B cell (primary cell): ENCODE results near the gene CEP55. TPM values are rescaled to one million over a fixed set of nuclear protein-coding genes. Genes with fewer than 3 reads are reported as not detected.

Source experiments
- ATAC-seq: fragments of 200-7000 bp; cut with Tn5 transposase; one replicate; pipeline ENCODE4 v1.10.0; 2021; ENCODE audit warnings: low read depth, mild to moderate bottlenecking, moderate number of reproducible peaks, moderate library complexity
- CTCF ChIA-PET: fragments of 350-600 bp; sonication (Branson Sonifier 250); formaldehyde crosslinking; loops from one replicate; lab custom pipeline; 2021; ENCODE audit warnings: antibody characterized with exemption, inconsistent platforms; lab: Charles Lee
- POLR2A ChIA-PET: fragments of 350-600 bp; sonication (Branson Sonifier 250); formaldehyde crosslinking; loops from one replicate; lab custom pipeline; 2021; ENCODE audit warnings: antibody characterized with exemption; lab: Charles Lee
- DNase-seq: peaks from one replicate; pipeline ENCODE4 v3.0.0; 2013
- H2AFZ ChIP-seq: 2 replicates; pipeline ENCODE4 v1.6.1; 2012; ENCODE audit warnings: mild to moderate bottlenecking, low read depth, low read length; ENCODE audit not compliant: insufficient read depth, poor library complexity, severe bottlenecking
- H3K27ac ChIP-seq, 2 donors: 1 replicate in 1 of 2; 2 replicates in 1 of 2; pipeline ENCODE4 v1.5.1; 2012 to 2013; ENCODE audit warnings: low read length in 2 of 2, mild to moderate bottlenecking in 2 of 2, moderate library complexity in 1 of 2
- H3K27me3 ChIP-seq, 4 experiments: fragments of 200-600 bp in 1 of 4; sonication (generic) in 1 of 4; replicated peaks in 1 of 4; 1 replicate in 2 of 4; 2 replicates in 2 of 4; pipeline versions ENCODE4 v1.6.1 to v1.7.0; 2013 to 2016; ENCODE audit warnings: low read length in 3 of 4, mild to moderate bottlenecking in 2 of 4, mixed read lengths in 1 of 4, moderate library complexity in 1 of 4; ENCODE audit not compliant: insufficient read depth in 4 of 4, control insufficient read depth in 3 of 4; ENCODE audit errors: control extremely low read depth in 1 of 4
- H3K36me3 ChIP-seq, 2 experiments: replicated peaks in 1 of 2; 1 replicate in 1 of 2; 2 replicates in 1 of 2; pipeline versions ENCODE4 v1.6.1 to v1.7.1; 2013; ENCODE audit warnings: low read length in 1 of 2; ENCODE audit not compliant: insufficient read depth in 2 of 2, control insufficient read depth in 1 of 2; ENCODE audit errors: control extremely low read depth in 1 of 2, extremely low read depth in 1 of 2
- H3K4me1 ChIP-seq, 2 donors: fragments of 200-600 bp in 1 of 2; sonication (generic) in 1 of 2; 1 replicate in 1 of 2; 2 replicates in 1 of 2; pipeline versions ENCODE4 v1.5.1 to v1.6.1; 2013 to 2017; ENCODE audit warnings: low read length in 2 of 2; ENCODE audit not compliant: control insufficient read depth in 2 of 2, insufficient read depth in 2 of 2
- H3K4me2 ChIP-seq: replicated peaks from 2 replicates; pipeline ENCODE3; 2012; ENCODE audit warnings: mild to moderate bottlenecking, low read depth, low read length; ENCODE audit not compliant: poor library complexity, severe bottlenecking
- H3K4me3 ChIP-seq, 5 experiments: fragments of 200-600 bp in 1 of 5; sonication (generic) in 1 of 5; 1 replicate in 3 of 5; 2 replicates in 2 of 5; pipeline versions ENCODE4 v1.5.1 to v1.7.0; 2011 to 2016; ENCODE audit warnings: low read length in 4 of 5, mild to moderate bottlenecking in 4 of 5, low read depth in 2 of 5, control low read depth in 1 of 5, moderate library complexity in 1 of 5; ENCODE audit not compliant: insufficient read depth in 1 of 5; ENCODE audit errors: control extremely low read depth in 1 of 5, extremely low read depth in 1 of 5
- H3K79me2 ChIP-seq: fragments of 200-600 bp; sonication (generic); one replicate; pipeline ENCODE4 v1.6.0; 2016; ENCODE audit warnings: low read length; ENCODE audit not compliant: control insufficient read depth, insufficient read depth
- H3K9ac ChIP-seq: fragments of 200-600 bp; sonication (generic); 2 replicates; pipeline ENCODE4 v1.6.1; 2017; ENCODE audit warnings: mild to moderate bottlenecking, low read length, moderate library complexity
- H3K9me3 ChIP-seq, 3 donors: one replicate each; pipeline versions ENCODE4 v1.6.1 to v1.7.1; 2013; ENCODE audit warnings: low read length in 2 of 3; ENCODE audit not compliant: control insufficient read depth in 2 of 3, insufficient read depth in 1 of 3; ENCODE audit errors: control extremely low read depth in 1 of 3
- H4K20me1 ChIP-seq: 2 replicates; pipeline ENCODE4 v1.6.0; 2012; ENCODE audit warnings: mild to moderate bottlenecking, low read length; ENCODE audit not compliant: insufficient read depth, control insufficient read depth, poor library complexity, severe bottlenecking
- H3K27ac Mint-ChIP-seq: one replicate; pipeline ENCODE4 v1.8.0; 2021; ENCODE audit warnings: mixed read lengths
- H3K27me3 Mint-ChIP-seq: one replicate; pipeline ENCODE4 v1.8.0; 2021; ENCODE audit warnings: mixed read lengths
- H3K4me1 Mint-ChIP-seq: one replicate; pipeline ENCODE4 v1.8.0; 2021; ENCODE audit warnings: mixed read lengths
- H3K4me3 Mint-ChIP-seq: one replicate; pipeline ENCODE4 v1.8.0; 2021; ENCODE audit warnings: mixed read lengths
- H3K9me3 Mint-ChIP-seq: one replicate; pipeline ENCODE4 v1.8.0; 2022; ENCODE audit warnings: mixed read lengths; ENCODE audit not compliant: insufficient read depth
- CTCF ChIP-seq: fragments of 200-600 bp; IDR thresholded peaks from one replicate; pipeline ENCODE4 v1.8.0; 2022; ENCODE audit warnings: antibody characterized with exemption, mild to moderate bottlenecking
- EZH2 ChIP-seq: IDR thresholded peaks from 2 replicates; pipeline ENCODE4 v1.6.1; 2012; ENCODE audit warnings: borderline replicate concordance, low read depth, mild to moderate bottlenecking, moderate library complexity, low read length; ENCODE audit not compliant: insufficient read depth, poor library complexity, severe bottlenecking
- WGBS: methylation state at CpG from one replicate; pipeline ENCODE4 v1.1.5; 2013; ENCODE audit warnings: missing lambda C conversion rate; ENCODE audit not compliant: insufficient coverage; 5-methylcytosine and 5-hydroxymethylcytosine counted together
- intact Hi-C: fragments of 100-400 bp; cut with micrococcal nuclease; formaldehyde crosslinking; loops from one replicate; pipeline ENCODE4 v1.10.0; 2022
- polyA plus RNA-seq: library from polyadenylated mRNA; depleted of rRNA; stranded (reverse); fragments of >200 nt; gene quantifications from 2 replicates; pipeline ENCODE4 v1.2.3, GENCODE V29; 2012
- total RNA-seq, 2 donors: library from RNA; stranded (reverse); fragments of 120-200 nt in 1 of 2; gene quantifications; 1 replicate in 1 of 2; 2 replicates in 1 of 2; pipeline versions ENCODE4 v1.2.3 to v1.2.4, GENCODE V29; 2013 to 2022

Gene CEP55
- total and polyA plus RNA-seq, 2 donors (not counting 1 experiment from before 2014, with no cell fraction given), result 0.12 to 0.27 TPM

GRCh38 chr10:93447970-93448369 is 48.4 kb upstream of the CEP55 start:
- Histone ChIP-seq H4K20me1 (no peaks in the 10 kb centered on the region), H3K4me2 (no peak overlapping the region), H3K9ac (no peak overlapping the region), H3K4me1 (no peaks in the 10 kb centered on the region), H3K36me3 (no peaks in the 10 kb centered on the region), H3K27ac (no peak overlapping the region), H3K79me2 (no peaks in the 10 kb centered on the region), H3K9me3 (no peaks in the 10 kb centered on the region), H3K4me3 (no peak overlapping the region), H2AFZ (no peak overlapping the region), H3K27me3 (no peaks in the 10 kb centered on the region)
- ATAC-seq, result no peak
- TF ChIP-seq CTCF (no peak), EZH2 (no peak)
- Mint-ChIP-seq H3K27me3 (no peaks in the 10 kb centered on the region), H3K27ac (no peak overlapping the region), H3K9me3 (no peaks in the 10 kb centered on the region), H3K4me1 (peaks cover 5% of the 10 kb centered on the region), H3K4me3 (no peak overlapping the region)
- ChIA-PET POLR2A (no interaction called here), CTCF (no interaction called here)
- no peak for DNase-seq
- intact Hi-C loops, result no loop called here
- 44% methylated on average over 2 of the region's 3 CpGs for WGBS

GRCh38 chr10:93451244-93451947 is 45.0 kb upstream of the CEP55 start:
- H4K20me1 ChIP-seq, result no peaks in the 10 kb centered on the region
- CTCF ChIA-PET, result no interaction called here
- 73% methylated on average over 5 of the region's 7 CpGs for WGBS
- no peak overlapping the region for H2AFZ ChIP-seq
- H3K4me2 ChIP-seq, result no peak overlapping the region
- TF ChIP-seq CTCF, result no peak
- TF ChIP-seq EZH2, result no peak
- H3K27ac ChIP-seq, result no peak overlapping the region
- Mint-ChIP-seq H3K27ac (no peak overlapping the region), H3K4me3 (no peak overlapping the region), H3K27me3 (no peaks in the 10 kb centered on the region), H3K9me3 (no peaks in the 10 kb centered on the region), H3K4me1 (peaks cover 5% of the 10 kb centered on the region)
- no peaks in the 10 kb centered on the region for H3K79me2 ChIP-seq
- H3K9me3 ChIP-seq, result no peaks in the 10 kb centered on the region
- no peak for DNase-seq
- no peak overlapping the region for H3K9ac ChIP-seq
- H3K27me3 ChIP-seq, result no peaks in the 10 kb centered on the region
- intact Hi-C loops, result no loop called here
- no peak overlapping the region for H3K4me3 ChIP-seq
- no peaks in the 10 kb centered on the region for H3K36me3 ChIP-seq
- no peaks in the 10 kb centered on the region for H3K4me1 ChIP-seq
- ATAC-seq, result no peak
- POLR2A ChIA-PET, result no interaction called here
